Lower leg skin (tissue), 4 donors: ENCODE results near the gene FPR3. TPM values are rescaled to one million over a fixed set of nuclear protein-coding genes. Genes with fewer than 3 reads are reported as not detected.

Source experiments
- DNase-seq, 2 donors: peaks; one replicate each; pipeline ENCODE4 v3.0.0-alpha.2; 2019; ENCODE audit warnings: low spot score in 2 of 2
- H3K4me3 ChIP-seq: fragments of 200-600 bp; sonication (generic); 2 replicates; pipeline ENCODE4 v1.5.1; 2017; ENCODE audit warnings: mild to moderate bottlenecking, low read depth; ENCODE audit not compliant: poor library complexity, severe bottlenecking
- CTCF ChIP-seq, 3 donors: fragments of 450-650 bp; IDR thresholded peaks; one replicate each; pipeline ENCODE4 v1.5.1; 2016; ENCODE audit warnings: antibody characterized with exemption in 3 of 3, mild to moderate bottlenecking in 3 of 3, moderate library complexity in 2 of 3
- POLR2A ChIP-seq, 2 donors: fragments of 450-650 bp; IDR thresholded peaks; one replicate each; pipeline ENCODE4 v1.6.1; 2016 to 2017; ENCODE audit warnings: antibody characterized with exemption in 2 of 2, mild to moderate bottlenecking in 1 of 2, moderate library complexity in 1 of 2
- whole genome bisulfite sequencing, 2 donors: methylation state at CpG; one replicate each; pipeline ENCODE4 v1.1.5; 2018; 5-methylcytosine and 5-hydroxymethylcytosine counted together
- intact Hi-C: fragments of 100-400 bp; cut with DNase I; formaldehyde crosslinking; loops from one replicate; pipeline ENCODE4 v1.15.0; 2023; ENCODE audit warnings: low total_unique reads
- total RNA-seq, 4 donors: library from RNA; depleted of rRNA; stranded (reverse); fragments of >200 nt; gene quantifications; one replicate each; pipeline ENCODE4 v1.1.0, GENCODE V29; 2016

Gene FPR3
- total RNA-seq: 1 to 10 TPM; 2.2 to 3.9 (median 2.4) TPM

DNA sequence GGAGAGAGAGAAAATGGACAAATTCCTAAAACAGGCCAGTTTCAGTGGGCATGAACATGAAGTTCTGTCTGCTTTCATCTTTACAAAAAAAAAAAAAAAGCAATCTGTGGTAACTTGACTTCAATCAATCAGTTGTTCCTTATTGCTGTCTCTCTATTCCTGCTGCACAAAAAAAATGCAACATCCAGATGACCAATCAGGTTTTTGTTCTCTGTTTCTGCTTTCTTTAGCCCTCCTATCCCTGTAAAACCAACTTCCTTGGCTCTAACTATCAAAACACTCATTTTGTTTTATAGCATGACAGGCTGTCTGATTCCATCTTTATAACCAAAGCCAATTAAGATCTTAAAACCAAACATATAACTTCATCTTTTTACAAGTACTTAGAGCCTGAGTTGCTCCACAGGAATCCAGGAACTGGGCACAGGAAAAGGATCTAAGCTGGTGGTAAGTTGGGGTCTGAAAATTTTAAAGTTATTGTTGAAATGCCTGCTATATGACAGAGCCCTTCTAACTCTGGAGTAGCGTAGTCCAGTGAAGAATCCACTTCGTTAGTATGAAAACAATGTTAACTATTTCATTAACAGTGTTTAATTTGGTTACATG, at the start of gene FPR3:
Gene FPR3 (plus strand): TSS at position 273 of the 606 bp plus-strand sequence. CDS start 28,592 bp downstream, outside the sequence.
- no peak for TF ChIP-seq CTCF (IDR thresholded peaks at IDR 0.05)
- no peak for TF ChIP-seq POLR2A (IDR thresholded peaks at IDR 0.05)
- intact Hi-C loops: no loop called here
- H3K4me3 ChIP-seq: no peak within 1 kb of the TSS
- 48 to 54% methylated on average over 2 of the region's 2 CpGs for WGBS, 2 donors
- no peak for DNase-seq

DNA sequence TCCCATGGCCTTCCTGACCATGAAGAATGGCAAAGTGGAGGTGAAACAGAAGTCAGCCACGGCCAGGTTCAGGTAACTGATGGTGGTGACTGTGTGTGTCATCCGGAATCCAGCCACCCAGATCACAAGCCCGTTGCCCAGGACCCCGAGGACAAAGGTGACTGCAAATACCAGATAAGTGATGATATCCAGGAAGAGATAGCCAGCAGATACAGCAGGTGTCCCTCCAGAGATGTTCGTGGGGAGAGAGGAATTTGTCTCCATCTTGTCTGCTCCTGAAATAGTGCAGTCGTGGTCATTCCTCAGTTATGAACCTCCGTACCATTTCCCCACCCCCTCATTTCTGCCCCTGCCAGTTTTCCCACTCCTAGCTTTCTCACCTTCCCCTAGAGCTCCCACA, 48.2 kb upstream of the FPR3 start:
- TF ChIP-seq POLR2A (IDR thresholded peaks at IDR 0.05): no peak
- no peak for TF ChIP-seq CTCF (IDR thresholded peaks at IDR 0.05)
- H3K4me3 ChIP-seq: no peak overlapping the region
- intact Hi-C loops: no loop called here
- no peak for DNase-seq
- 74 to 78% methylated on average over 7 of the region's 7 CpGs for WGBS, 2 donors

DNA sequence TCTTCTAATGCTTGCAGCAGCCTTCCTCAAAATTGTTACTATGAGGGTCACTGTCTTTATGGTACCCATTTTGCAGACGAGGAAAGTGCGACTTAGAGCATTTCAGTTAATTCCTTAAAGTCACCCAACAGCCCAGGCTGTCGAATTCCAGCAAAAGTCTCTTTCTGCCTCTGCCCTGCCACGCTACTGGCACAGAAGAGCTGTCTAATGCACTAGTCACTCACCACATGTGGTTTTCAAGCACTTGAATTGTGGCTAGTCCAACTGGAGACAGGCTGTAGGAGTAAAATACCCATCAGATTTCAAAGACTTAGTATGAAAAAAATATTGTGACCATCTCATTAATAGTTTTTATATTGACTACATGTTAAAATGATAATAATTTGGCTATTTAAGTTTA, 45.0 kb upstream of the FPR3 start:
- H3K4me3 ChIP-seq: no peak overlapping the region
- intact Hi-C loops: no loop called here
- TF ChIP-seq CTCF (IDR thresholded peaks at IDR 0.05) (no peak), POLR2A (IDR thresholded peaks at IDR 0.05) (no peak)
- no peak for DNase-seq
- WGBS, 2 donors: 74 to 82% methylated on average over 4 of the region's 4 CpGs

DNA sequence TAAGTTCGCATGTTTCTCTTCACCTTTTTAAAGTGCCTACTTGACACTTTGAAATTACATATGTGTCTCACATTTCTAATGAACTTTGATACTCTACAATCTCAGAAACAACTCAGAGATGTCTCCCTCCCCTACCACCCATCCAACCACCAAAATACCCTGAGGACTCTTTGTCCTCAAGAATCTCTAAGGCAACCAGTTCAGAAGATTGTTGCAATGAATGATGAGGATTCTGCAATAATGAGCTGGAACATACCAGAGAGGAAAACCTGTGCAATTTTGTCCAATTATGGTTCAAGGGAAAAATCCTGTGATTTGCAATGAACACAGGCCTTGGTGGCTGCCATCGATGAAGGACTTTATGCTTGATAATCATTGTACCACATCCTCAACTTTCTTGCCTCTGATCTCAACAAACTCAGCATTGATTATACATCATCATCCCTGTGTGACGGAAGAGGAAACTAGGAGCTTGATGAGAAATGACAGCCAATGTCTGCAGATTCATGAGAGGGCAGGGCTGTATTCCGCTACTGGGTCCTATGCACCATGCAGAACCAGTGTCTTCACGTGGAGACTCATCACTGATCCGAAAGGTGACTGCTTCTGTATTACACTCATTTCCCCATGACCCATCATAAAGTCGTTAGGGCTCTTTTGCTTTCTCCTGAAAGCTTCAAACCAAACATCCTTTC, 44.4 kb upstream of the FPR3 start:
- no peak for TF ChIP-seq POLR2A (IDR thresholded peaks at IDR 0.05)
- 81 to 84% methylated on average over 7 of the region's 7 CpGs for WGBS, 2 donors
- DNase-seq: no peak
- intact Hi-C loops: no loop called here
- no peak overlapping the region for H3K4me3 ChIP-seq

- H3K4me3 ChIP-seq: no peak within 1 kb of the TSS
- WGBS, 2 donors: 50 to 65% methylated on average over 2 of the region's 2 CpGs
- peak in 1 of 2 donors; percentile 32 for DNase-seq
- intact Hi-C loops: no loop called here
- TF ChIP-seq POLR2A (IDR thresholded peaks at IDR 0.05) (no peak), CTCF (IDR thresholded peaks at IDR 0.05) (no peak)
These were observed 43.3 kb upstream of the FPR3 start, which contains the start of gene FPR1 for GRCh38 chr19:51751655-51752054. Gene FPR1 (minus strand): TSS chr19:51751878. CDS start chr19:51746994, 4,884 bp downstream.

- 85 to 96% methylated on average over 6 of the region's 6 CpGs for WGBS, 2 donors
- intact Hi-C loops: no loop called here
- no peak overlapping the region for H3K4me3 ChIP-seq
- TF ChIP-seq POLR2A (IDR thresholded peaks at IDR 0.05): no peak
- TF ChIP-seq CTCF (IDR thresholded peaks at IDR 0.05): no peak
- peak in 1 of 2 donors; percentile 32 for DNase-seq
These were observed 40.8 kb upstream of the FPR3 start for GRCh38 chr19:51754109-51754508.
